Panc1 (cell line): ENCODE data around the gene IGFLR1. TPM values are rescaled to one million over a fixed set of nuclear protein-coding genes. Genes with fewer than 3 reads are reported as not detected.
A peak's percentile ranks its signal among the peaks of the same experiment; 100 is the strongest.

Experiments used
- ATAC-seq: fragments of 200-7000 bp; cut with Tn5 transposase; 2 replicates; pipeline ENCODE4 v1.9.1; 2020; ENCODE audit warnings: mild to moderate bottlenecking, moderate library complexity
- BruUV-seq: library from RNA; stranded (reverse); fragments of 400-500 nt; replicated peaks from 2 replicates; lab custom pipeline; 2021; lab: Mats Ljungman, UMichigan
- CTCF ChIA-PET: fragments of 300-600 bp; sonication (Branson Sonifier 250); formaldehyde crosslinking; loops from one replicate; lab custom pipeline; 2022; ENCODE audit warnings: antibody characterized with exemption; lab: Charles Lee
- POLR2A ChIA-PET: fragments of 300-600 bp; sonication (Branson Sonifier 250); formaldehyde crosslinking; loops from one replicate; lab custom pipeline; 2022; ENCODE audit warnings: antibody characterized with exemption; lab: Charles Lee
- DNase-seq: peaks from one replicate; pipeline ENCODE4 v3.0.0-alpha.2; 2010; ENCODE audit warnings: low read depth, low spot score
- H3K27ac ChIP-seq: 2 replicates; pipeline ENCODE4 v1.5.1; 2011; ENCODE audit warnings: mild to moderate bottlenecking, low read length, inconsistent platforms
- H3K27me3 ChIP-seq: fragments of 200-500 bp; sonication (Bioruptor generic); 2 replicates; pipeline ENCODE4 v1.6.0; 2014; ENCODE audit warnings: low read length, inconsistent platforms; ENCODE audit not compliant: control insufficient read depth, insufficient read depth
- H3K36me3 ChIP-seq: fragments of 200-500 bp; sonication (Bioruptor generic); 2 replicates; pipeline ENCODE4 v1.5.1; 2014; ENCODE audit warnings: inconsistent platforms, mild to moderate bottlenecking, low read length, moderate library complexity; ENCODE audit not compliant: control insufficient read depth, insufficient read depth
- H3K4me1 ChIP-seq: 2 replicates; pipeline ENCODE4 v1.5.1; 2011; ENCODE audit warnings: inconsistent platforms, mild to moderate bottlenecking, low read length, moderate library complexity; ENCODE audit not compliant: control insufficient read depth, insufficient read depth
- H3K4me3 ChIP-seq, 2 experiments: 2 replicates each; pipeline ENCODE4 v1.5.1; 2011 to 2012; ENCODE audit warnings: low read depth in 2 of 2, low read length in 2 of 2, mild to moderate bottlenecking in 2 of 2, inconsistent platforms in 1 of 2, moderate library complexity in 1 of 2
- H3K9me3 ChIP-seq: fragments of 200-500 bp; sonication (Bioruptor generic); 2 replicates; pipeline ENCODE4 v1.5.1; 2014; ENCODE audit warnings: low read depth, mild to moderate bottlenecking, inconsistent platforms, low read length, moderate library complexity; ENCODE audit not compliant: control insufficient read depth, insufficient read depth
- POLR2AphosphoS5 ChIP-seq: IDR thresholded peaks from 2 replicates; pipeline ENCODE4 v1.6.1; 2012; ENCODE audit warnings: mild to moderate bottlenecking, low read depth, low read length, moderate library complexity
- REST ChIP-seq, 2 experiments: IDR thresholded peaks; 2 replicates each; pipeline ENCODE4 v1.6.1; 2011 to 2012; ENCODE audit warnings: low read depth in 2 of 2, control low read depth in 1 of 2, low read length in 1 of 2, mild to moderate bottlenecking in 1 of 2, moderate library complexity in 1 of 2; ENCODE audit not compliant: insufficient read depth in 1 of 2
- SIN3A ChIP-seq: IDR thresholded peaks from 2 replicates; pipeline ENCODE4 v1.6.1; 2012; ENCODE audit warnings: low read depth, mild to moderate bottlenecking, low read length, moderate library complexity, borderline replicate concordance; ENCODE audit not compliant: insufficient read depth
- TCF7L2 ChIP-seq: IDR thresholded peaks from 2 replicates; pipeline ENCODE4 v1.6.1; 2011; ENCODE audit warnings: mild to moderate bottlenecking, low read depth, low read length, inconsistent platforms
- in situ Hi-C: cut with HindIII; loops from 2 replicates; pipeline ENCODE4 v1.10.0; 2016; ENCODE audit warnings: low sequenced_read_pairs, low pct_unique_long_range_greater_than_20kb
- intact Hi-C: fragments of 100-400 bp; cut with micrococcal nuclease; formaldehyde crosslinking; loops from one replicate; pipeline ENCODE4 v1.10.0; 2022; ENCODE audit not compliant: unreplicated experiment
- total RNA-seq: library from RNA; stranded (reverse); gene quantifications from one replicate; pipeline ENCODE4 v1.2.1, GENCODE V29; 2021; ENCODE audit not compliant: unreplicated experiment
- TF ChIP-seq, protein P1 (sequence below): fragments of 450-650 bp; IDR thresholded peaks from 2 replicates; pipeline ENCODE4 v1.5.1; 2017; ENCODE audit warnings: mild to moderate bottlenecking

IGFLR1 gene
- total RNA-seq, 1 experiment from 2014 or later = 12.5 TPM

DNA sequence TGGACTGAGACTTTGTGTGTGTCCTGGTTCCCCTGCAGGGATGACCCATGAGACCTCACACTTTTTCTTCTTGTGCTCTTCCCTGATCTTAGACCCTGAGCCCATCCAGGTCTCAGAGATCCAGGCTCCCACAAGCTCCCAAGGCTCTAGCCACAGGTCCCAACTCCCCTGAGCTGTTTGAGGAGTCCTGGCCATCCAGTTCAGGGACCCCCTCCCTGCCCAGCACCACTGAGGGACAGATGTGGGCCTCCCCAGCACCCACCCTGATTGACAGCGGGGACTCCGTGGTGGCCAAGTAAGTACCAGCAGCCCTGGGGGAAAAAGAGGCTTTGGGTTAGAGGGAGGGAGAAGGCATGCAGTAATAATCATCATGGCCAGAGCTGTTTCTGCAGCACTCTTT, 17.4 kb upstream of the IGFLR1 start:
- no TSS peak for BruUV-seq
- intact Hi-C loops = no loop called here
- ATAC-seq = no peak

GRCh38 chr19:35757749-35758608, 15.7 kb upstream of the IGFLR1 start, which contains the start of gene PROSER3:
PROSER3 (plus strand) TSS chr19:35758176; CDS start chr19:35758216, 40 bp downstream.
- TF ChIP-seq POLR2AphosphoS5 (peak; percentile 74), TCF7L2 (peak; percentile 98), SIN3A (peak; percentile 85; the same call in 1 of the 2 replicates)
- TF ChIP-seq, protein P1, sequence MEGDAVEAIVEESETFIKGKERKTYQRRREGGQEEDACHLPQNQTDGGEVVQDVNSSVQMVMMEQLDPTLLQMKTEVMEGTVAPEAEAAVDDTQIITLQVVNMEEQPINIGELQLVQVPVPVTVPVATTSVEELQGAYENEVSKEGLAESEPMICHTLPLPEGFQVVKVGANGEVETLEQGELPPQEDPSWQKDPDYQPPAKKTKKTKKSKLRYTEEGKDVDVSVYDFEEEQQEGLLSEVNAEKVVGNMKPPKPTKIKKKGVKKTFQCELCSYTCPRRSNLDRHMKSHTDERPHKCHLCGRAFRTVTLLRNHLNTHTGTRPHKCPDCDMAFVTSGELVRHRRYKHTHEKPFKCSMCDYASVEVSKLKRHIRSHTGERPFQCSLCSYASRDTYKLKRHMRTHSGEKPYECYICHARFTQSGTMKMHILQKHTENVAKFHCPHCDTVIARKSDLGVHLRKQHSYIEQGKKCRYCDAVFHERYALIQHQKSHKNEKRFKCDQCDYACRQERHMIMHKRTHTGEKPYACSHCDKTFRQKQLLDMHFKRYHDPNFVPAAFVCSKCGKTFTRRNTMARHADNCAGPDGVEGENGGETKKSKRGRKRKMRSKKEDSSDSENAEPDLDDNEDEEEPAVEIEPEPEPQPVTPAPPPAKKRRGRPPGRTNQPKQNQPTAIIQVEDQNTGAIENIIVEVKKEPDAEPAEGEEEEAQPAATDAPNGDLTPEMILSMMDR = no peak
- Histone ChIP-seq H3K4me1 (peaks cover 16% of the 10 kb centered on the region), H3K36me3 (no peaks in the 10 kb centered on the region), H3K27me3 (no peaks in the 10 kb centered on the region), H3K9me3 (no peaks in the 10 kb centered on the region), H3K27ac (peak within 1 kb of the TSS; percentile 100), H3K4me3 (peak within 1 kb of the TSS; percentile 95 to 99)
- peak; percentile 99 for DNase-seq
- in situ Hi-C loops (no loop called here), intact Hi-C loops (no loop called here)
- POLR2A ChIA-PET = interaction anchor here (0.7 kb wide), 1 partner anchor 10 kb away, joined by 3 read pairs; the partner anchor contains the start of gene LIN37
- peak; percentile 97 for ATAC-seq
- CTCF ChIA-PET = no interaction called here
- BruUV-seq = TSS peak; percentile 92

More for the DNA sequence above, 17.4 kb upstream of the IGFLR1 start:
- no peaks in the 10 kb centered on the region for H3K27me3 ChIP-seq
- peaks cover 16% of the 10 kb centered on the region for H3K4me1 ChIP-seq
- no peaks in the 10 kb centered on the region for H3K36me3 ChIP-seq
- H3K9me3 ChIP-seq = no peaks in the 10 kb centered on the region
- DNase-seq = no peak
- H3K27ac ChIP-seq = peak overlapping the region; percentile 100
- POLR2A ChIA-PET = interaction anchor here (0.8 kb wide), 1 partner anchor 14 kb away, joined by 3 read pairs; the partner anchor contains the start of gene PSENEN
- in situ Hi-C loops = no loop called here
- CTCF ChIA-PET = no interaction called here
- H3K4me3 ChIP-seq = no peak overlapping the region; a peak in 1 of 4 replicates
- TF ChIP-seq SIN3A = no peak
- no peak for TF ChIP-seq POLR2AphosphoS5
- TF ChIP-seq TCF7L2 = no peak
- TF ChIP-seq, protein P1 = no peak

DNA sequence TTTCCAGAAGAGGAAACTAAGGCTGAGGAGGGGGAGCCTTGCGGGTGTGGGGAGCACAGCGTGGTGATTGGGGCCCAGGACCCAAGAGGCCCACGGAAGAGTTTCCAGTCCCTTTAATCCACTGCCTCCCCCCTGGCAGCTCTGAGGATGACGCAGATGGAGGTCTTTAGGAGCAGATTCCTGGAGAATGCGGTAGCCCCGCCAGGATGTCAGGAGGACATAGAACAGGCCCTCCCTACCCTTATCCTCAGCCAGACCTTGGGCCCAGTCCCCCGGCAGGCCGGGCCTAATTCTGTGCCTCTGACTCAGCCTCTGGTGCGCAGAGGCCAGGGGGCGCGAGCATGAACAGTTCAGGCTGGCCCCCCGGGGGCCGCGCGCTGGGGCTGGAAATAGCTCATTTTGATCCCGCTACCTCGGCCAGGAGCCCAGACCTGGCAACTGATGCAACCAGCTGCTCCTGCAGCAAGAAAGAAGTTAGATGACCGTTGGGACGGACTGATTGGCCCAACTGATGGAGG, 15.0 kb upstream of the IGFLR1 start:
- no peaks in the 10 kb centered on the region for H3K9me3 ChIP-seq
- H3K27me3 ChIP-seq = no peaks in the 10 kb centered on the region
- POLR2A ChIA-PET = interaction anchor here (0.7 kb wide), 1 partner anchor 9 kb away, joined by 3 read pairs; the partner anchor contains the start of gene LIN37
- peak overlapping the region; percentile 95 to 99 for H3K4me3 ChIP-seq
- in situ Hi-C loops = no loop called here
- peak overlapping the region; percentile 100 for H3K27ac ChIP-seq
- intact Hi-C loops = no loop called here
- H3K36me3 ChIP-seq = no peaks in the 10 kb centered on the region
- DNase-seq = no peak
- CTCF ChIA-PET = no interaction called here
- BruUV-seq = no TSS peak
- no peak for TF ChIP-seq SIN3A
- no peak for TF ChIP-seq TCF7L2
- TF ChIP-seq, protein P1 = no peak
- no peak for TF ChIP-seq REST (IDR thresholded peaks at IDR 0.05; ENCODE audit: insufficient read depth in 1 of 2, low read depth in 2 of 2, low read length in 1 of 2)
- no peak; the same call in 1 of the 2 replicates for TF ChIP-seq POLR2AphosphoS5
- H3K4me1 ChIP-seq = peaks cover 16% of the 10 kb centered on the region
- ATAC-seq = peak; percentile 31
